ENCODE data around the gene DUSP23. TPM values are rescaled to one million over a fixed set of nuclear protein-coding genes. Genes with fewer than 3 reads are reported as not detected.
A peak's percentile ranks its signal among the peaks of the same experiment; 100 is the strongest.

Gene DUSP23
- total and polyA plus RNA-seq, 4 donors, result 25.8 to 244 (median 110) TPM

- H3K9ac ChIP-seq (ENCODE audit: insufficient read depth in 1 of 2, low read length in 2 of 2), result no peak overlapping the region
- 62 to 80% methylated on average over 7 of the region's 7 CpGs for WGBS, 2 donors
- H3K4me3 ChIP-seq, result no peak overlapping the region
- H3K27me3 ChIP-seq (ENCODE audit: control insufficient read depth in 3 of 3, insufficient read depth in 3 of 3, low read length in 2 of 3), result no peaks in the 10 kb centered on the region
- DNase-seq (peak in 2 of 3 donors; percentile 50 to 60), ATAC-seq (ENCODE audit: insufficient read depth, low FRiP score) (no peak)
- H3K9me3 ChIP-seq (ENCODE audit: control insufficient read depth in 4 of 4, insufficient read depth in 3 of 4, low read length in 3 of 4), result no peaks in the 10 kb centered on the region
- peaks cover 0 to 19% (median 0%) of the 10 kb centered on the region in 5 donors for H3K4me1 ChIP-seq (ENCODE audit: control insufficient read depth in 5 of 5, insufficient read depth in 5 of 5, low read length in 5 of 5)
- TF ChIP-seq, protein P1, sequence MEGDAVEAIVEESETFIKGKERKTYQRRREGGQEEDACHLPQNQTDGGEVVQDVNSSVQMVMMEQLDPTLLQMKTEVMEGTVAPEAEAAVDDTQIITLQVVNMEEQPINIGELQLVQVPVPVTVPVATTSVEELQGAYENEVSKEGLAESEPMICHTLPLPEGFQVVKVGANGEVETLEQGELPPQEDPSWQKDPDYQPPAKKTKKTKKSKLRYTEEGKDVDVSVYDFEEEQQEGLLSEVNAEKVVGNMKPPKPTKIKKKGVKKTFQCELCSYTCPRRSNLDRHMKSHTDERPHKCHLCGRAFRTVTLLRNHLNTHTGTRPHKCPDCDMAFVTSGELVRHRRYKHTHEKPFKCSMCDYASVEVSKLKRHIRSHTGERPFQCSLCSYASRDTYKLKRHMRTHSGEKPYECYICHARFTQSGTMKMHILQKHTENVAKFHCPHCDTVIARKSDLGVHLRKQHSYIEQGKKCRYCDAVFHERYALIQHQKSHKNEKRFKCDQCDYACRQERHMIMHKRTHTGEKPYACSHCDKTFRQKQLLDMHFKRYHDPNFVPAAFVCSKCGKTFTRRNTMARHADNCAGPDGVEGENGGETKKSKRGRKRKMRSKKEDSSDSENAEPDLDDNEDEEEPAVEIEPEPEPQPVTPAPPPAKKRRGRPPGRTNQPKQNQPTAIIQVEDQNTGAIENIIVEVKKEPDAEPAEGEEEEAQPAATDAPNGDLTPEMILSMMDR (IDR thresholded peaks at IDR 0.05; ENCODE audit: control extremely low read depth, extremely low read depth), result no peak
- no peak overlapping the region for H3K27ac ChIP-seq (ENCODE audit: low read depth in 1 of 2, low read length in 1 of 2)
- peaks cover 0 to 6% (median 0%) of the 10 kb centered on the region in 4 donors for H3K36me3 ChIP-seq (ENCODE audit: control insufficient read depth in 4 of 4, insufficient read depth in 4 of 4, low read length in 4 of 4)
These were observed 50.8 kb downstream of the DUSP23 start for GRCh38 chr1:159831412-159832141.

Other genes with a start within 250 kb of the DUSP23 start
- not detected for gene OR10J5, start 245.0 kb upstream of the DUSP23 start, total RNA-seq
- gene OR10J5, start 245.0 kb upstream of the DUSP23 start, polyA plus RNA-seq, result not detected
- under 1 TPM in 1 of 2 donors, not detected in 1; 0.46 TPM for gene APCS, start 193.1 kb upstream of the DUSP23 start, total RNA-seq
- not detected for gene APCS, start 193.1 kb upstream of the DUSP23 start, polyA plus RNA-seq
- gene CRP, start 66.4 kb upstream of the DUSP23 start, total RNA-seq, result under 1 TPM in 1 of 2 donors, not detected in 1; 0.71 TPM
- under 1 TPM; 0.10 to 0.18 TPM for gene CRP, start 66.4 kb upstream of the DUSP23 start, polyA plus RNA-seq
- gene FCRL6, start 21.4 kb downstream of the DUSP23 start, total RNA-seq, result under 1 TPM; 0.64 to 0.77 TPM
- under 1 TPM; 0.55 to 0.82 TPM for gene FCRL6, start 21.4 kb downstream of the DUSP23 start, polyA plus RNA-seq
- gene SLAMF8, start 45.9 kb downstream of the DUSP23 start, total RNA-seq, result 10 to 100 TPM in 1 of 2 donors, 1 to 10 TPM in 1; 5.2 to 40.7 TPM
- 10 to 100 TPM; 16.1 to 67.0 TPM for gene SLAMF8, start 45.9 kb downstream of the DUSP23 start, polyA plus RNA-seq
- under 1 TPM; 0.23 to 0.46 TPM for gene VSIG8, start 81.7 kb downstream of the DUSP23 start, total RNA-seq
- gene VSIG8, start 81.7 kb downstream of the DUSP23 start, polyA plus RNA-seq, result under 1 TPM; 0.13 to 0.22 TPM
- gene CFAP45, start 119.2 kb downstream of the DUSP23 start, total RNA-seq, result 10 to 100 TPM; 13.6 to 29.5 TPM
- gene CFAP45, start 119.2 kb downstream of the DUSP23 start, polyA plus RNA-seq, result 10 to 100 TPM in 1 of 2 donors, 1 to 10 TPM in 1; 9.4 to 12.5 TPM
- 100 to 1,000 TPM; 483 to 738 TPM for gene TAGLN2, start 144.5 kb downstream of the DUSP23 start, total RNA-seq
- 100 to 1,000 TPM; 760 to 788 TPM for gene TAGLN2, start 144.5 kb downstream of the DUSP23 start, polyA plus RNA-seq
- 1 to 10 TPM; 1.8 to 4.9 TPM for gene IGSF9, start 164.7 kb downstream of the DUSP23 start, total RNA-seq
- gene IGSF9, start 164.7 kb downstream of the DUSP23 start, polyA plus RNA-seq, result 1 to 10 TPM; 1.4 to 2.2 TPM
- under 1 TPM; 0.43 to 0.74 TPM for gene SLAMF9, start 173.3 kb downstream of the DUSP23 start, total RNA-seq
- under 1 TPM; 0.37 to 0.38 TPM for gene SLAMF9, start 173.3 kb downstream of the DUSP23 start, polyA plus RNA-seq